Activated T-cell treated with anti-CD3 and anti-CD28 coated beads, Interleukin-2, amount 50 U/mL, for 24 hours (primary cell): ENCODE measurements around the gene TMEM204.

Experiments used
- DNase-seq: peaks from one replicate; pipeline ENCODE4 v3.0.0-alpha.2; 2020
- H3K27ac Mint-ChIP-seq: 2 replicates; pipeline ENCODE4 v1.8.0; 2020; ENCODE audit warnings: mild to moderate bottlenecking, mixed read lengths
- H3K27me3 Mint-ChIP-seq: 2 replicates; pipeline ENCODE4 v1.8.0; 2020; ENCODE audit warnings: mixed read lengths
- H3K36me3 Mint-ChIP-seq: 2 replicates; pipeline ENCODE4 v1.8.0; 2020; ENCODE audit warnings: low read depth, mixed read lengths
- H3K4me1 Mint-ChIP-seq: 2 replicates; pipeline ENCODE4 v1.8.0; 2020; ENCODE audit warnings: low read depth, mixed read lengths
- H3K4me3 Mint-ChIP-seq: 2 replicates; pipeline ENCODE4 v1.8.0; 2020; ENCODE audit warnings: mild to moderate bottlenecking, moderate library complexity, mixed read lengths
- H3K9me3 Mint-ChIP-seq: 2 replicates; pipeline ENCODE4 v1.8.0; 2020; ENCODE audit warnings: mixed read lengths

Gene TMEM204

DNA sequence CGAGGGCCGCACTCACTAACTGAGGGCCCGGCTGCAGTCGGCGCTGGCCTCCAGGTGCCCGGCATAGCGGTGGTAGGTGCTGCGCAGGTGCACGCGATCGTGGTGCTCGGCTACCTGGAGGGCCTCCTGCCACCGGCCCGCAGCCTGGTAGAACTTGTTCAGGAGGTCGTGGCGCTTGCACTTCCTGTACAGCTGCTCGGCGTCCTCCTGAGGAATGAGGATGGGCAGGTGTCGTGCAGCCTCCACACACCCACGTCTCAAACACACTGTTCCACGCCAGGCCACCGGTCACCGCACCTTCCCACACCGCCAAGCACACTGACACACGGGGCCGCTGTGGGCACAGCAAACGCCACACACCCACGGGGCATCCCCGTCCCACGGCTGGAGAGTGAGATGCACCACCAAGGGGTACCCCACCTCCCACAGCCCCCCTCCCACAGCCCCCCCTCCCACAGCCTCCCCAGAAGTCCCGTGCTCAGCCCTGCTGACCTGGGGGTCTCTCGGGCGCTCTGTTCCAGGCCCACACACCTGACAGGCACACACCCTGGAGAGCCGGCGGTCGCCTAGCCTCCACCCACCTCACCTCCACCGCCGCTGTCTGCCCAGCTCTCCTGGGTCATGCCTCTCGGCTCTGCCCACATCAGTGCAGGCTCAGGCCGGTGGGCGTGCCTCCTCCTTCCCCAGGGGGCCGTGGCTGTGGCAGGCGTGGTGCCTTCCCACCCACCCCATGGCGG lies 7.4 kb upstream of the TMEM204 start:
- Mint-ChIP-seq H3K9me3 (no peaks in the 10 kb centered on the region), H3K27ac (peak overlapping the region; percentile 82), H3K4me1 (peaks cover 33% of the 10 kb centered on the region), H3K27me3 (no peaks in the 10 kb centered on the region), H3K36me3 (no peaks in the 10 kb centered on the region), H3K4me3 (peak overlapping the region; percentile 64)
- peak; percentile 54 for DNase-seq

DNA sequence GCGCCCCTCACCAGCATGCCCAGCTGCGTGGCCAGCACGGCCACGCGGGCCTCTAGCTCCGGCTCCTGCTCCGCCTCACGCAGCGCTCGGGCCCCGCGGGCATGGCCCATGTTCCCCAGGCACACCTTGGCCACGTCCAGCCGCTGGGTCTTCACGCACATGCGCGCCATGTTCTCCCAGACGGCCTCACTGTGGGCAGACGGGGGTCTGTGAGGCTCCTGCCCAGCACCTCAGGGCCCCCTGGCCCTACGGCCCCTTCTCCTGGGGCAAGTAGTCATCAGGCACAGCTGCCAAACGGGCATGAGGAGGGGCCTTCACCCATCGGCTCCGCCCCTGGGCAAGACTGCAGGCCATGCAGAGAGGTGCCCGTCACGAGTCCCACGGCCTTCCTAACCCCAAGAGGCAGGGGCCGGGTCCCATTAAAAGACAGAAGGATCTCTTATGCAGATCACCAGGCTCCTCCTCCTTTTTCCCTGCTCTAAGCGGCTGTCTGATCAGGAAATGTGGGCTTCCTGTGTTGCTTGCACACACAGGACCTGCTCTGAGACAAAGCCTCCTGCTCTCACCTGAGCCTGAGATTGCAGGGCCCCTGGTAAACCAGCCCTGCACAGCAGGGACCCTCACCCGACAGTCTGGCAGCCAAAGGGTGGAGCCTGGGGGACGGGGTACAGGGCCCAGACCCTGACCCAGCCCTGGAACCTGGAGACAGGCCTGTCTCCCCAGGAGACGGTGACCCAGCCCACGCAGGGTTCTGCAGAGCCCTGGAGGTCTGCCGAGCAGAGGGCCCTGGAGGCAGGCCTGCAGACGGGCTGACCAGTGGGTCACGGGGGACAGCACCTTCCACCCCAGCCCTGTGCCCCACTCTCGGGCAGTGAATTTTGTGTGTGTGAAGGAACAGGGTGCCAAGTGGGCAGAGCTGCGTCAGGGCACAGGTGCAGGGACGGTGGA lies 6.6 kb upstream of the TMEM204 start:
- Mint-ChIP-seq H3K27me3 (no peaks in the 10 kb centered on the region), H3K9me3 (no peaks in the 10 kb centered on the region), H3K27ac (peak overlapping the region; percentile 64), H3K36me3 (no peaks in the 10 kb centered on the region), H3K4me1 (peaks cover 35% of the 10 kb centered on the region), H3K4me3 (no peak overlapping the region)
- DNase-seq: peak; percentile 67

DNA sequence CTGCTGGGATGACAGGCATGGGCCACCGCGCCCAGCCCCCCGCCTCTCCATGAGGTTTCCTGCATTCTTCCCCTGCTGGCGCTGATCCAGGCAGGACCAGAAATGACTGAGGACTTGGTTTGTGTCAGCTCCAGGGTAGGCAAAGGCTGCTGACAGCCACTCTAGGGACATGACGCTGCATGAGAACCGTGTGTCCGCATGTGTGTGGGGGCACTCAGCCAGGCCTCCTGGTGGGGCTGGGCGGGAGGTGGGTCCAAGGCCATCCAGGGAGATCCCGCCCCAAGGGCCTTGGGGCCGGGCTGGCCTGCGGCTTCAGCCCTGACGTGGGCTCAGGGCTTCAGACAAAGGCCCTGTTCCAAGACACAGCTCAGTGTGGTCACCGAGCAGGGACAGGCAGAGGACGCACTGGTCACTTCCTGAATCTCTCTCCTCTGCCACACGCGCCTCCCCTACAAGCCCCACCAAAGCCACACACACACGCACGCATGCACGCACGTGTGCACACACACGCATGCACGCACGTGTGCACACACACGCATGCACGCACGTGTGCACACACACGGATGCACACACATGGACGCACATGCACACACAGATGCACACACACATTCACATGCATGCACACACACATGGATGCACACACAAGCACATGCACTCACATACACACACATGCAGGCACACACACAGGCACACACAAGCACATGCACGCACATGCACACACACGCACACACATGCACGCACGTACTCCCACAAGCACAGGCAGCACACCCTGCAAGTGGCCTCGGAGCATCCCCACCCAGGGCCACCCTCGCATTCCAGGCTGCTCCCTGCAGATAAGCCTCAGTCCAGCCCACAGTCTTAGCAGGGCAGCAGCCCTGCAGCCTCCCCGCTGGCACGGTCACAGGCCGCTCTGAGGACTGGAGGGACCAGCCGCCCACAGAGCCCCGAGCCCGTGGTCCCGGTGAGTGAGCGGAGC lies 5.3 kb upstream of the TMEM204 start:
- peaks cover 42% of the 10 kb centered on the region for H3K4me1 Mint-ChIP-seq
- H3K27ac Mint-ChIP-seq: peak overlapping the region; percentile 64
- H3K36me3 Mint-ChIP-seq: no peaks in the 10 kb centered on the region
- no peaks in the 10 kb centered on the region for H3K9me3 Mint-ChIP-seq
- no peak for DNase-seq
- no peak overlapping the region for H3K4me3 Mint-ChIP-seq
- H3K27me3 Mint-ChIP-seq: no peaks in the 10 kb centered on the region

DNA sequence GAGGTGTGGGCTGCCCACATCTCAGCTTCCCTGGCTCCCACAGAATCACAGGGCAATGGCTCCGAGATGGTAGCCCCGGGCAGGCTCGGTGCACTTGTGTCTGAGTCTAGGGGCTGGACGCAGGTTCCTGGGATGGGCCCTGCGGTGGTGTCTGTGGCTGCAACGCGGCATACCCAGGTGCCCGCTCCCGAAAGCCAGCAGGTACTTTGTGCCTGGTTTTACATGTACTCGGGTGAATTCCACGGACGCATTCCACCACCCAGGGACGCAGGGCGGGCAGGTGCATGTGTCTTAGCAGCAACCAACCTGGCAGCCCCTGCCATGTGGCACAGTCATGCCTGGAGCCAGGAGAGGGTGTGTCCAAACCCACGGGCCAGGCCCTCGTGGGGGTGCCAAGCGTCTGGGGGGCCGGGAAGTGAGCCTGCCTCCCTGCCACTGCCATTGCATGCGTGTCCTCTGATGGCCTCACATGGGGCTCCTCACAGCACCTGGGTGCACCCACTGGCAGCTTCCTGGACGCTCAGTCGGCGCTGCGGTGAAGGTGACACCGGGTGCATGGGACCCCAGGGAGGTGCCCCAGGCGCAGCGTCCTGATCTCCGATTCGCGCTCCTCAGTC lies 4.4 kb upstream of the TMEM204 start:
- no peaks in the 10 kb centered on the region for H3K27me3 Mint-ChIP-seq
- DNase-seq: no peak
- no peak overlapping the region for H3K4me3 Mint-ChIP-seq
- H3K36me3 Mint-ChIP-seq: peaks cover 7% of the 10 kb centered on the region
- H3K9me3 Mint-ChIP-seq: no peaks in the 10 kb centered on the region
- peaks cover 45% of the 10 kb centered on the region for H3K4me1 Mint-ChIP-seq
- peak overlapping the region; percentile 61 for H3K27ac Mint-ChIP-seq

DNA sequence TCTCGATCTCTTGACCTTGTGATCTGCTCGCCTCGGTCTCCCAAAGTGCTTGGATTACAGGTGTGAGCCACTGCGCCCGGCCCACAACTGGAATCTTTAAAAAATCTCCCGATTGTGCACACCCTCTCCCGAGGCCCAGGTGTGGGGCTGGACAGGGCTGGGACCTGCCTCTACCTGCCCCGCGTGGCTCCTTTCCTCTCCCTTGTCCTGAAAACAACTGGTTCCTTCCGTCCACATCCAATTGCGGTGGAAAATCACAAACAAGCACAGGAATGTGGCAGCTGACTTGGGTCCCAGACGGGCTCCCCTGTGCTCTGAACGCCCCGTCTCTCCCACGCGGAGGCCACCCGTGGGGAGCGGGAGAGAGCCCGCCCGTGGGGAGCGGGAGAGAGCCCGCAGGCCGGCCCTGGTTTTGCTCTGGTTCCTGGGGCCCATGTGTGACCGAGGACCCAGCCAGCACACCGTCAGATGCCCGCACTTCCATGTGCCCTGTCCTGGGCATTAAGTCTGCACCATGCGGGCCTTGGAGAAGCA lies 3.0 kb upstream of the TMEM204 start:
- H3K4me3 Mint-ChIP-seq: no peak overlapping the region
- H3K27ac Mint-ChIP-seq: no peak overlapping the region
- peaks cover 41% of the 10 kb centered on the region for H3K4me1 Mint-ChIP-seq
- H3K9me3 Mint-ChIP-seq: no peaks in the 10 kb centered on the region
- no peak for DNase-seq
- peaks cover 19% of the 10 kb centered on the region for H3K36me3 Mint-ChIP-seq
- no peaks in the 10 kb centered on the region for H3K27me3 Mint-ChIP-seq

DNA sequence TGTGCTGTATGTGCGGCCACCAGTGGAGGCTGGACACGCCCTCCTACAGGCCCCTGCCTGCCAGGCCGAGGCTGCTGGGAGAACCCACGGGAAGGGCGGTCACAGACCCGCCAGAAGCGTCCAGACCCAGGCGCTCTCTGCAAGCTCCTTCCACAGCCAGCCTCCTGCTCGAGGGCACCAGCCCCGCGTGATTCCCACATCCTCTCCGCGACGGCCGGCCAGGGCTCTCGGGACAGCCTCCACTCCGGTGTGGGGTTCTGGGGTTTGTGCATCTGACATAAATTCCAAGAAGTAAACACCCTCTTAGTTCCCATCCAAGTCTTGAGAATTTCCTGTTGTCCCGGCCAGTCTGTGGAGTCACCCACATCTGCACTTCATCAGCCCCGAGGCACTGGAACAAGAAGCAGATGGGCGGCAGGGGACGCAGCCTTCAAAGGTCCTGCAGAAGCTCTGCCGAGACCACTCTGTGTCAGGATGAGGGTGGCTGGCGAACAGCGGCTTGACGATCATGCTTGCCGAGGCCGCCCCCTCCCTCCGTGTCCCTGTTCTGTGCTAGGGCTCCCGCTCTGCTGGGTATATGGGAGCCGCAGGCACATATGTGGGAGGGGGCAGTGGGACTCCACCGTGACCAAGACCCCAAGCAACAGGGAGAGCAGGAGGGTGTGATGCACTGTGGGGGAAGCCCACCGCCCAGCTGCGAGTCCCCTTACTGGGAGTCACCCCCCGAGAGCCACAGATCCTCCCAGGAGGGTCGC lies 2.4 kb upstream of the TMEM204 start:
- no peak for DNase-seq
- Mint-ChIP-seq H3K4me1 (peaks cover 35% of the 10 kb centered on the region), H3K4me3 (no peak overlapping the region), H3K27me3 (no peaks in the 10 kb centered on the region), H3K27ac (no peak overlapping the region), H3K36me3 (peaks cover 26% of the 10 kb centered on the region), H3K9me3 (no peaks in the 10 kb centered on the region)

DNA sequence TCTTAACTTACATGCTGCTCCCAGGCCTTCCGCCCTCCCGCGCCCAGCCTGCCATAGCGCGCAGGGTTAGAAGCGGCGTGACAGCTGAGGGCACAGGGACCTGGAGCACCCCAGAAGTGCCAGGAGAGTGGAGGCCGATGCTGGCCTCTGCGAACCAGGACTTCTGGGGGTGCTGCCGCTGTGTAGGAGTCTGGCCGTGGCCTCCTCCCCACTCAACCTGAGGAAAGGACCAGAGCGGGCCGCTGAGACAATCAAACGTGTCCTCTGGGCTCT lies 1.9 kb upstream of the TMEM204 start:
- no peak for DNase-seq
- Mint-ChIP-seq H3K4me3 (no peak overlapping the region), H3K4me1 (peaks cover 39% of the 10 kb centered on the region)

DNA sequence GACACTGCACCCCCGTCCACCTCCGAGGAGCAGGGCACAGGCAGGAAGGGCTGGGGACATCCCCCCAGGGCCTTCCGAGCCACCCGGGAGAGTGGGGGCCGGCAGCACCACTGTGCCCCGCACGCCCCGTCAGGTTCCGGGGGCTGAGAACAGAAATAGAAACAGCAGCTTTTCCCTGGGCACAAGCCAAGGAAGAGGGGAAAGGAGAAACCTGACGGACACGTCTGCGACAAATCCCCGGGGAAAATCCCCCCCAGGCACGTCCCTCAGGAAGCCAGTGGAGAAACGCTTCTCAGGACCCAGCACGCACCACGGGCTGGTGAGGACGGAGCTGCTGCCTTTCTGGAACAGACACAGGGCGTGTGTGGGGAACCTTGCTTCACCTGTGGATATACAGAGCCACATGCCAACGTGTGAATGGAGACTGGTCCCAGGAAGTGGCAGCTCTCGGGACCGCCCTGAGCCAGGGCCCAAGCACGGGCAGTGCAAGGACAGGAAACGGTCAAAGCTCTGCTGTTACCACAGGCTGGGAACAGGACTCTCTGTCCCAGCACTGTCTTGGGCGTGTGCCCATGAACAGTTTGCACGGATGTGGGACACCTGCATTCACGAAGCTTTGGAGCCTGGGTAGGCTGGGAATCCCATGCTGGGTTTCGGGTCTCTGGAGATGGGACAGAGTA lies 1.2 kb upstream of the TMEM204 start:
- H3K27me3 Mint-ChIP-seq: no peaks in the 10 kb centered on the region
- peak overlapping the region; percentile 96 for H3K4me3 Mint-ChIP-seq
- peaks cover 39% of the 10 kb centered on the region for H3K4me1 Mint-ChIP-seq
- peaks cover 38% of the 10 kb centered on the region for H3K36me3 Mint-ChIP-seq
- no peaks in the 10 kb centered on the region for H3K9me3 Mint-ChIP-seq
- DNase-seq: no peak
- H3K27ac Mint-ChIP-seq: peak overlapping the region; percentile 95

More for the DNA sequence above, 1.9 kb upstream of the TMEM204 start:
- no peaks in the 10 kb centered on the region for H3K9me3 Mint-ChIP-seq
- H3K36me3 Mint-ChIP-seq: peaks cover 31% of the 10 kb centered on the region
- H3K27ac Mint-ChIP-seq: no peak overlapping the region
- no peaks in the 10 kb centered on the region for H3K27me3 Mint-ChIP-seq

DNA sequence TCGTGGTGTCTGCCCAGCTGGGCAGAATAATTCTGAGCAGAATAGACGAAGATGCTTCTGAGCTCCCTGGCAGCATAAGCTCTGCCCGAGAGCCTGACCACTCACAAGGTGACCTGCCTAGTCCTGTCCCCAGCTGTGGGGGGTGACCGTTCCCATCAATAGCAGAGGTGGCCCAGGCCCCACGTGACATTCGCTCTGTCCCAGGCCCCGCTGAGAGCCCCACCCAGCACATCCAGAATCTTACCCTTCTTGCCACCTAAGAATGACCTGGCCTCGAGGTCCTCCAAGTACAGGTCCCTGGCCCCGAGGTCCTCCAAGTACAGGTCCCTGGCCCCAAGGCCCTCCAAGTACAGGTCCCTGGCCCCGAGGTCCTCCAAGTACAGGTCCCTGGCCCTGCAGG lies 695 bp upstream of the TMEM204 start:
- Mint-ChIP-seq H3K27ac (peak overlapping the region; percentile 95), H3K4me1 (peaks cover 41% of the 10 kb centered on the region), H3K36me3 (peaks cover 43% of the 10 kb centered on the region), H3K9me3 (no peaks in the 10 kb centered on the region), H3K4me3 (peak overlapping the region; percentile 96), H3K27me3 (no peaks in the 10 kb centered on the region)
- peak; percentile 48 for DNase-seq

DNA sequence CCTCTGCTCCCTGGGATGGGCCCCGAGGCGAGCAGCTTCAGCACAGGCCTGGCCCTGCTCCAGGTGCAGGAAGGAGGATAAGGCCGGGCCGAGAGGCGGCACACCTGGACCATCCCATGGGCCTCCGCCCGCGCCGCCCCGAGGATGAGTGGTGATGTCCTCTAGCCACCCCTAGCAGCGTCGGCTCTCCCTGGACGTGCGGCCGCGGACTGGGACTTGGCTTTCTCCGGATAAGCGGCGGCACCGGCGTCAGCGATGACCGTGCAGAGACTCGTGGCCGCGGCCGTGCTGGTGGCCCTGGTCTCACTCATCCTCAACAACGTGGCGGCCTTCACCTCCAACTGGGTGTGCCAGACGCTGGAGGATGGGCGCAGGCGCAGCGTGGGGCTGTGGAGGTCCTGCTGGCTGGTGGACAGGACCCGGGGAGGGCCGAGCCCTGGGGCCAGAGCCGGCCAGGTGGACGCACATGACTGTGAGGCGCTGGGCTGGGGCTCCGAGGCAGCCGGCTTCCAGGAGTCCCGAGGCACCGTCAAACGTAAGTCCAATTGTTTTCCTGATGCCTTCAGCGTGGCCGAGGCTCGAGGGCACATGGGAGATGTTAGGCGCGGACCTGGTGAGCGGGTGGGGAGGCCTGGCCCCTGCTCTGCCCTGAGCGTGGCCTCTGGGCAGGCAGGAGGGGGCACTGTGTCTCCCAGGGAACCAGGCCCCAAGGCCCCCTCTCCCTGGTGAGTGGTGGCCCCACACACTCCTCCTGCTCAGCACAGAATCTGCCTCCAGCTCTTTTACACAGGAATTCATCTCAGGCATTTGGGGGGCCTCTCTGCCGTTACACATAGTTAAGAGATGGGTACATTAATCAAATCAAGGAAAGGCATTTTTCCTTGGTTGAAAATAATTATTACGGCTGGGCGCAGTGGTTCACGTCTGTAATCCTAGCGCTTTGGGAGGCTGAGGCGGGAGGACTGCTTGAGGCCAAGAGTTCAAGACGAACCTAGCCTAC lies 855 bp downstream of the TMEM204 start:
- Mint-ChIP-seq H3K27ac (peak overlapping the region; percentile 95), H3K4me1 (peaks cover 51% of the 10 kb centered on the region), H3K4me3 (peak overlapping the region; percentile 96), H3K9me3 (no peaks in the 10 kb centered on the region), H3K36me3 (peaks cover 58% of the 10 kb centered on the region), H3K27me3 (no peaks in the 10 kb centered on the region)
- peak; percentile 75 for DNase-seq

DNA sequence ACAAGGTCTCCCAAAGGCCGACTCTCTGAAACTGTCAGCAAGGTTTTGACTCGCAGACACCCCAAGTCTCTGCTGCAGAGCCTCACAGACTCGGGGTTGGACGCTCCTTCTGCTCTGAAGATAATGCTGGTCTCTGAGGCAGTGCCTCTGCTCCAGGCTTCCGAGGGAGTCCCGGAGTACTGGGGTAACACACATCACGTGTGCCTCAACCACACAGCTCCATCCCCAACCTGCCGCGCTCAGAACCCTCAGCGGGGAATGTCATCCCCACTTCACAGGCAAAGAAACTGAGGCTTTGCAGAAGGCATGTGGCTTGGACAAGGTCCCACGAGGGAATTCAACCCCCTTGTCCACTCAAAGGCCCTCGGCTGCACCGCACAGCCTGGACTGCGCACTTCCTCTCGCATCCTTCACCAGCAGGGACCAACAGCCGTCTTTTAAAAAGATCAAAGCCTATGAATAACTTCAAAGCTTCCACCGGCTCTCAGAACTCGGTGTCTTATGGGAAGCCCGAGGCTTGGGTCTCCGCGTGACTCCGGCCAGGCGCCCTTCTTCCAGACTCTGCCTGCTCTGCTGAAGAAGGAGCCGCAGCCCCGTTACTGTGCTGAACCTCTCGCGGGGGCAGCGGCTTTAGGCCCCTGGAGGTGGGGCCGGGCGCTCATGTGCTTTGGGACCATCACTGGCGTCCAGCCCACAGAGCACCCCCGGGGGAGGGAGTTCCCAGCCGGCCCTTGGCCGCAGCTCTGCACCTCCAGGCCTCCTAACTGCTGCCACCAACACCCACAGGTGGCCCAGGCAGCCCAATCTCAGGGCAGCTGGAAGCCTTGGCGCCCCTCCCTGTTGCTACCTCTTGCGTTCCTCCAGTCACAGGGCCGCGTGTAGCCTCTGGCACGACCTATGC lies 2.2 kb downstream of the TMEM204 start:
- Mint-ChIP-seq H3K4me3 (peak overlapping the region; percentile 96), H3K4me1 (peaks cover 56% of the 10 kb centered on the region), H3K27ac (peak overlapping the region; percentile 95), H3K27me3 (no peaks in the 10 kb centered on the region), H3K36me3 (peaks cover 70% of the 10 kb centered on the region), H3K9me3 (no peaks in the 10 kb centered on the region)
- DNase-seq: peak; percentile 69
